MM.1S (cell line): ENCODE data around the gene SRSF3.

Experiments used
- CTCF ChIP-seq: fragments of 300-600 bp; sonication (generic); IDR thresholded peaks from 2 replicates; pipeline ENCODE4 v1.5.1; 2016; ENCODE audit warnings: antibody characterized with exemption, low read length, mixed read lengths
- EZH2phosphoT487 ChIP-seq: fragments of 300-600 bp; sonication (generic); IDR thresholded peaks from 2 replicates; pipeline ENCODE4 v1.6.1; 2018; ENCODE audit warnings: antibody characterized with exemption, low read length

- no peak for TF ChIP-seq CTCF
- no peak for TF ChIP-seq EZH2phosphoT487
Measured at GRCh38 chr6:36600564-36601146, 6.5 kb downstream of the SRSF3 start.
